ENCODE data around the gene STMND1. TPM values are rescaled to one million over a fixed set of nuclear protein-coding genes. Genes with fewer than 3 reads are reported as not detected.
"Not testable (repeated sequence)": the region's sequence is repeated elsewhere in the genome, so short reads cannot be mapped to it uniquely, and the experiment has no call there.

Gene STMND1
- total RNA-seq, 1 experiment from 2014 or later: not detected

- H3K14ac ChIP-seq (ENCODE audit: insufficient read depth, low read length): no peak overlapping the region
- no peak overlapping the region for H3K56ac ChIP-seq (ENCODE audit: insufficient read length, low read depth, low read length)
- no peaks in the 10 kb centered on the region for H3K27me3 ChIP-seq (ENCODE audit: insufficient read depth, low read length)
- no peaks in the 10 kb centered on the region for H3K79me2 ChIP-seq (ENCODE audit: insufficient read depth, low read length)
- H3K9me3 Mint-ChIP-seq: peaks cover 21 to 22% of the 10 kb centered on the region in 2 experiments
- no CpG with 5 or more reads among the region's 6 CpGs for WGBS (ENCODE audit: extremely low coverage, insufficient read length, low lambda C conversion rate)
- H3K4ac ChIP-seq (ENCODE audit: low read depth, low read length): no peak overlapping the region
- no peak overlapping the region for H3T11ph ChIP-seq (ENCODE audit: low read length)
- no peaks in the 10 kb centered on the region for H3K9me3 ChIP-seq (ENCODE audit: control insufficient read depth, low read depth, low read length)
- no peaks in the 10 kb centered on the region for H3K79me1 ChIP-seq (ENCODE audit: insufficient read depth, low read depth, low read length, poor library complexity, severe bottlenecking)
- H3K23ac ChIP-seq (ENCODE audit: insufficient read length, low read depth, low read length): no peak overlapping the region
- H3K27ac ChIP-seq (ENCODE audit: insufficient read length, low read depth, low read length): no peak overlapping the region
- H2BK20ac ChIP-seq (ENCODE audit: low read depth, low read length, poor library complexity, severe bottlenecking): no peak overlapping the region
- no peak overlapping the region for H3K18ac ChIP-seq (ENCODE audit: insufficient read length, low read depth, low read length)
- H3K23me2 ChIP-seq (ENCODE audit: insufficient read length, low read depth, low read length, poor library complexity, severe bottlenecking): no peaks in the 10 kb centered on the region
- H2AK5ac ChIP-seq (ENCODE audit: insufficient read length, low read length): no peak overlapping the region
- H3K4me2 ChIP-seq (ENCODE audit: insufficient read depth, insufficient read length, low read length): no peak overlapping the region
- H4K5ac ChIP-seq (ENCODE audit: insufficient read length, low read depth, low read length): no peak overlapping the region
- H2BK120ac ChIP-seq (ENCODE audit: low read depth, low read length, poor library complexity, severe bottlenecking): no peak overlapping the region
- peaks cover 7% of the 10 kb centered on the region for H3K27me3 Mint-ChIP-seq (ENCODE audit: low read depth)
- no peak overlapping the region for H2BK5ac ChIP-seq (ENCODE audit: insufficient read length, low read length)
- H2BK12ac ChIP-seq (ENCODE audit: insufficient read length, low read depth, low read length): no peak overlapping the region
- H3K4me3 Mint-ChIP-seq: no peak overlapping the region
- H2AFZ ChIP-seq (ENCODE audit: low read length): no peak overlapping the region
- H4K91ac ChIP-seq (ENCODE audit: insufficient read length, low read depth, low read length): no peak overlapping the region
- H4K8ac ChIP-seq (replicated peaks; ENCODE audit: insufficient read length, low read depth, low read length): no peak overlapping the region
- no peak overlapping the region for H3K9ac ChIP-seq (ENCODE audit: extremely low read depth, insufficient read length, low read length)
- TF ChIP-seq CTCF (conservative IDR thresholded peaks at IDR 0.05): no peak
- H2BK15ac ChIP-seq (ENCODE audit: low read depth, low read length): no peak overlapping the region
- DNase-seq: no peak
- no peaks in the 10 kb centered on the region for H3K4me1 Mint-ChIP-seq
- no peaks in the 10 kb centered on the region for H4K20me1 ChIP-seq (ENCODE audit: control insufficient read depth, insufficient read depth, insufficient read length)
- no peak overlapping the region for H3K27ac Mint-ChIP-seq
- H3K36me3 Mint-ChIP-seq (ENCODE audit: insufficient read depth in 1 of 3, low read depth in 3 of 3): peaks cover 10 to 27% (median 12%) of the 10 kb centered on the region in 3 experiments; a peak in 6 of 7 replicates
- no peaks in the 10 kb centered on the region for H3K4me1 ChIP-seq (ENCODE audit: insufficient read depth, low read length)
These were observed 35.2 kb upstream of the STMND1 start for GRCh38 chr6:17066610-17067009.

GRCh38 chr6:17068972-17069371, 32.9 kb upstream of the STMND1 start:
- H2BK5ac ChIP-seq (ENCODE audit: insufficient read length, low read length); H3K79me1 ChIP-seq (ENCODE audit: insufficient read depth, low read depth, low read length, poor library complexity, severe bottlenecking); H3K14ac ChIP-seq (ENCODE audit: insufficient read depth, low read length); H3K56ac ChIP-seq (ENCODE audit: insufficient read length, low read depth, low read length); H3K18ac ChIP-seq (ENCODE audit: insufficient read length, low read depth, low read length); DNase-seq; H3K23me2 ChIP-seq (ENCODE audit: insufficient read length, low read depth, low read length, poor library complexity, severe bottlenecking); H2BK15ac ChIP-seq (ENCODE audit: low read depth, low read length); H3K4me1 ChIP-seq (ENCODE audit: insufficient read depth, low read length); H3K27me3 ChIP-seq (ENCODE audit: insufficient read depth, low read length); H3K27me3 Mint-ChIP-seq (ENCODE audit: low read depth); H3K4me2 ChIP-seq (ENCODE audit: insufficient read depth, insufficient read length, low read length); H3T11ph ChIP-seq (ENCODE audit: low read length); H3K4me1 Mint-ChIP-seq; H2BK20ac ChIP-seq (ENCODE audit: low read depth, low read length, poor library complexity, severe bottlenecking); H3K9me3 ChIP-seq (ENCODE audit: control insufficient read depth, low read depth, low read length); H2AFZ ChIP-seq (ENCODE audit: low read length); H4K5ac ChIP-seq (ENCODE audit: insufficient read length, low read depth, low read length); H3K27ac ChIP-seq (ENCODE audit: insufficient read length, low read depth, low read length); H2BK12ac ChIP-seq (ENCODE audit: insufficient read length, low read depth, low read length); H3K4ac ChIP-seq (ENCODE audit: low read depth, low read length); H2AK5ac ChIP-seq (ENCODE audit: insufficient read length, low read length); H2BK120ac ChIP-seq (ENCODE audit: low read depth, low read length, poor library complexity, severe bottlenecking); H4K20me1 ChIP-seq (ENCODE audit: control insufficient read depth, insufficient read depth, insufficient read length); H3K9ac ChIP-seq (ENCODE audit: extremely low read depth, insufficient read length, low read length); H3K4me3 Mint-ChIP-seq; H4K91ac ChIP-seq (ENCODE audit: insufficient read length, low read depth, low read length); H4K8ac ChIP-seq (replicated peaks; ENCODE audit: insufficient read length, low read depth, low read length); H3K27ac Mint-ChIP-seq; H3K79me2 ChIP-seq (ENCODE audit: insufficient read depth, low read length); H3K23ac ChIP-seq (ENCODE audit: insufficient read length, low read depth, low read length): not testable (repeated sequence)
- peaks cover 10 to 28% (median 12%) of the 10 kb centered on the region in 3 experiments; a peak in 6 of 7 replicates for H3K36me3 Mint-ChIP-seq (ENCODE audit: insufficient read depth in 1 of 3, low read depth in 3 of 3)
- H3K9me3 Mint-ChIP-seq: peaks cover 34 to 37% of the 10 kb centered on the region in 2 experiments
